Pons (tissue), 1 donor: ENCODE data around the gene POLL.

ENCODE experiments used
- DNase-seq: peaks from one replicate; pipeline ENCODE4 v3.0.0-alpha.2; 2016; ENCODE audit warnings: low spot score

The POLL gene

GRCh38 chr10:101611096-101611905 is 23.2 kb upstream of the POLL start:
- DNase-seq: no peak

- no peak for DNase-seq
Observed at GRCh38 chr10:101609481-101609880, 21.4 kb upstream of the POLL start.

GRCh38 chr10:101607124-101607523 is 19.1 kb upstream of the POLL start:
- DNase-seq: no peak

GRCh38 chr10:101602761-101603398 is 14.8 kb upstream of the POLL start:
- peak; percentile 81 for DNase-seq

GRCh38 chr10:101601541-101601940 is 13.5 kb upstream of the POLL start:
- DNase-seq: no peak

GRCh38 chr10:101597091-101597900 is 9.2 kb upstream of the POLL start:
- DNase-seq: no peak

GRCh38 chr10:101595591-101596433 is 7.8 kb upstream of the POLL start:
- DNase-seq: no peak

GRCh38 chr10:101593331-101593730 is 5.3 kb upstream of the POLL start:
- DNase-seq: peak; percentile 69

GRCh38 chr10:101588879-101589278 is 822 bp upstream of the POLL start:
- no peak for DNase-seq

- no peak for DNase-seq
Observed at GRCh38 chr10:101585841-101586240, 2.2 kb downstream of the POLL start.

GRCh38 chr10:101580486-101581399 is 7.3 kb downstream of the POLL start:
- no peak for DNase-seq

GRCh38 chr10:101579516-101579870 is 8.6 kb downstream of the POLL start:
- DNase-seq: no peak

- no peak for DNase-seq
Observed at GRCh38 chr10:101578803-101579515, 9.1 kb downstream of the POLL start.

GRCh38 chr10:101578192-101578591 is 9.9 kb downstream of the POLL start:
- no peak for DNase-seq

- DNase-seq: no peak
Observed at GRCh38 chr10:101577121-101577871, 10.8 kb downstream of the POLL start.

GRCh38 chr10:101576211-101576863 is 11.7 kb downstream of the POLL start:
- DNase-seq: no peak

- DNase-seq: no peak
Observed at GRCh38 chr10:101575580-101576210, 12.4 kb downstream of the POLL start.

GRCh38 chr10:101575091-101575490 is 13.0 kb downstream of the POLL start:
- no peak for DNase-seq
